Endothelial cell of umbilical vein (primary cell): ENCODE data around the gene PPP1R3F. TPM values are rescaled to one million over a fixed set of nuclear protein-coding genes. Genes with fewer than 3 reads are reported as not detected.

Source experiments
- BruUV-seq: library from RNA; stranded (reverse); fragments of 400-500 nt; replicated peaks from 2 replicates; lab custom pipeline; 2021; lab: Mats Ljungman, UMichigan
- CTCF ChIA-PET: fragments of 300-600, 350-600 bp; sonication (Branson Sonifier 250); formaldehyde crosslinking; loops from one replicate; lab custom pipeline; 2021; ENCODE audit warnings: antibody characterized with exemption, inconsistent platforms; lab: Charles Lee
- POLR2A ChIA-PET: fragments of 300-600, 350-600 bp; sonication (Branson Sonifier 250); formaldehyde crosslinking; loops from one replicate; lab custom pipeline; 2021; ENCODE audit warnings: antibody characterized with exemption, inconsistent platforms; lab: Charles Lee
- DNase-seq: peaks from one replicate; pipeline ENCODE4 v3.0.0-alpha.2; 2011; ENCODE audit warnings: low read depth, low spot score
- FAIRE-seq: peaks from 2 replicates; lab custom pipeline; 2011; peaks lifted over from hg19 to GRCh38; lab: Jason Lieb, UNC
- H2AFZ ChIP-seq: 2 replicates; pipeline ENCODE4 v1.6.0; 2012; ENCODE audit warnings: low read depth, low read length, control low read depth, inconsistent platforms
- H3K27ac ChIP-seq: 2 replicates; pipeline ENCODE4 v1.5.1; 2011; ENCODE audit warnings: low read depth, mild to moderate bottlenecking, control low read depth, low read length, moderate library complexity; ENCODE audit not compliant: insufficient read depth
- H3K27me3 ChIP-seq, 2 experiments: 2 replicates each; pipeline versions ENCODE4 v1.6.0 to v1.6.1; 2011; ENCODE audit warnings: low read length in 2 of 2, mixed read lengths in 1 of 2; ENCODE audit not compliant: control insufficient read depth in 2 of 2, insufficient read depth in 2 of 2
- H3K36me3 ChIP-seq, 2 experiments: 2 replicates in 1 of 2; 3 replicates in 1 of 2; pipeline ENCODE4 v1.5.1; 2011; ENCODE audit warnings: low read length in 2 of 2, mild to moderate bottlenecking in 1 of 2, moderate library complexity in 1 of 2; ENCODE audit not compliant: control insufficient read depth in 2 of 2, insufficient read depth in 2 of 2; ENCODE audit errors: extremely low read depth in 1 of 2
- H3K4me1 ChIP-seq: 3 replicates; pipeline ENCODE4 v1.5.1; 2011; ENCODE audit warnings: mild to moderate bottlenecking, low read length; ENCODE audit not compliant: control insufficient read depth, insufficient read depth; ENCODE audit errors: extremely low read depth
- H3K4me2 ChIP-seq: 2 replicates; pipeline ENCODE4 v1.6.1; 2011; ENCODE audit warnings: low read length, control low read depth, mixed read lengths; ENCODE audit not compliant: insufficient read depth
- H3K4me3 ChIP-seq, 3 experiments: fragments of 200-600 bp in 1 of 3; sonication (generic), shearing (Covaris generic) in 1 of 3; replicated peaks in 1 of 3; 2 replicates each; pipeline ENCODE4 v1.5.1; 2011 to 2016; ENCODE audit warnings: control low read depth in 3 of 3, low read length in 3 of 3, mild to moderate bottlenecking in 2 of 3, inconsistent platforms in 1 of 3, low read depth in 1 of 3, moderate library complexity in 1 of 3; ENCODE audit not compliant: insufficient read depth in 1 of 3
- H3K79me2 ChIP-seq: 2 replicates; pipeline ENCODE4 v1.6.0; 2012; ENCODE audit warnings: low read length, inconsistent platforms; ENCODE audit not compliant: control insufficient read depth, insufficient read depth
- H3K9ac ChIP-seq: replicated peaks from 2 replicates; pipeline ENCODE3; 2011; ENCODE audit warnings: low read length, control low read depth; ENCODE audit not compliant: insufficient read depth; ENCODE audit errors: extremely low read depth
- H3K9me1 ChIP-seq: replicated peaks from 3 replicates; pipeline ENCODE4 v1.6.0; 2011; ENCODE audit warnings: mild to moderate bottlenecking, low read length; ENCODE audit not compliant: control insufficient read depth, insufficient read depth; ENCODE audit errors: extremely low read depth
- H3K9me3 ChIP-seq: replicated peaks from 2 replicates; pipeline ENCODE4 v1.5.1; 2012; ENCODE audit warnings: low read length, inconsistent platforms; ENCODE audit not compliant: control insufficient read depth, insufficient read depth
- H4K20me1 ChIP-seq: replicated peaks from 2 replicates; pipeline ENCODE3; 2011; ENCODE audit warnings: mild to moderate bottlenecking, low read length; ENCODE audit not compliant: control insufficient read depth, insufficient read depth; ENCODE audit errors: extremely low read depth
- EZH2 ChIP-seq: IDR thresholded peaks from 2 replicates; pipeline ENCODE4 v1.6.1; 2012; ENCODE audit warnings: borderline replicate concordance, low read depth, mild to moderate bottlenecking, moderate library complexity, low read length, inconsistent platforms; ENCODE audit not compliant: severe bottlenecking
- FOS ChIP-seq: IDR thresholded peaks from 2 replicates; pipeline ENCODE4 v1.6.1; 2011; ENCODE audit warnings: mild to moderate bottlenecking, low read length, moderate library complexity, borderline replicate concordance; ENCODE audit not compliant: insufficient read depth
- GATA2 ChIP-seq: IDR thresholded peaks from 2 replicates; pipeline ENCODE4 v1.7.0; 2011; ENCODE audit warnings: low read depth, mild to moderate bottlenecking, moderate library complexity, mixed read lengths, low read length; ENCODE audit not compliant: insufficient read length, insufficient read depth
- JUN ChIP-seq: IDR thresholded peaks from 2 replicates; pipeline ENCODE4 v1.6.1; 2011; ENCODE audit warnings: borderline replicate concordance, low read depth; ENCODE audit not compliant: insufficient read length, insufficient read depth
- MAX ChIP-seq: IDR thresholded peaks from 2 replicates; pipeline ENCODE4 v1.6.1; 2011; ENCODE audit not compliant: insufficient read depth, insufficient read length
- MYC ChIP-seq: IDR thresholded peaks from one replicate; pipeline ENCODE4 v1.6.1; 2011; ENCODE audit warnings: mild to moderate bottlenecking, low read depth, low read length
- POLR2A ChIP-seq: IDR thresholded peaks from 2 replicates; pipeline ENCODE4 v1.6.1; 2012; ENCODE audit warnings: low read depth, mild to moderate bottlenecking, control low read depth, low read length
- POLR2AphosphoS5 ChIP-seq: IDR thresholded peaks from 2 replicates; pipeline ENCODE4 v1.6.1; 2012; ENCODE audit warnings: low read depth, mild to moderate bottlenecking, control low read depth, low read length, moderate library complexity; ENCODE audit not compliant: insufficient read depth
- dilution Hi-C: fragments of 300-500 bp; cut with MboI; formaldehyde crosslinking; loops from one replicate; pipeline ENCODE4 v1.15.0; 2019; ENCODE audit warnings: low sequenced_read_pairs; ENCODE audit not compliant: extremely low pct_ligation_motif_present
- intact Hi-C: fragments of 100-400 bp; cut with micrococcal nuclease; formaldehyde crosslinking; loops from one replicate; pipeline ENCODE4 v1.10.0; 2022
- polyA plus RNA-seq, 4 experiments: library from polyadenylated mRNA; depleted of rRNA in 3 of 4; stranded (reverse) in 3 of 4; unstranded in 1 of 4; fragments of >200 nt; gene quantifications; 2 replicates each; pipeline versions ENCODE4 v1.2.1 to v1.2.3, GENCODE V29; 2011 to 2012; ENCODE audit warnings: missing spikeins in 1 of 4
- total RNA-seq: library from RNA; stranded (reverse); gene quantifications from 2 replicates; pipeline ENCODE4 v1.2.3, GENCODE V29; 2021
- TF ChIP-seq, protein P1 (sequence below), 2 donors: IDR thresholded peaks; 1 replicate in 1 of 2; 2 replicates in 1 of 2; pipeline ENCODE4 v1.5.1; 2011; ENCODE audit warnings: low read length in 2 of 2, mild to moderate bottlenecking in 2 of 2, moderate library complexity in 2 of 2, control low read depth in 1 of 2, inconsistent platforms in 1 of 2, low read depth in 1 of 2; ENCODE audit not compliant: insufficient read depth in 1 of 2; ENCODE audit errors: extremely low read depth in 1 of 2

The PPP1R3F gene
- total and polyA plus RNA-seq, 2 donors (not counting 3 experiments of a cell fraction or from before 2014, with no cell fraction given): 1.5 to 2.5 TPM

DNA sequence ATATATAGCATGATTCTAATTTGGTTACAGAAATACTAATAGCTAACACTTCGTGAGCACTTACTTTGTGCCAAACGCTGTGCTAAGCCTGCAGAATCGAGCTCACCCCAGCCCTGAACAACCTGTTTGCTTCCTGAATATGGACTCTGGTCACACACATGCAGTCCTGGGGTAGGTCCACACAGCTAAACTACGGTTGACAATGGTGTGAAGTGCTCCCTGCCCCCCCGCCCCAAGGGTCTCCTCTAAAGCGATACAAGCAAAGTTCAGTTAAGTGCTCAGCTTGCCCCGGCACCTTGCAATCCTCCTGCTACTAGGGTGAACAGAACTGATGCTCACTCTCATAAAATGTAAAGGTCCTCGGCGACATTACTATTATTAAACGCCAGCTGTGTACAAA lies 6.0 kb upstream of the PPP1R3F start:
- no peak for FAIRE-seq

More for the DNA sequence above, 6.0 kb upstream of the PPP1R3F start:
- POLR2A ChIA-PET: no interaction called here
- H4K20me1 ChIP-seq: no peaks in the 10 kb centered on the region
- CTCF ChIA-PET: interaction anchor here (1.0 kb wide), 1 partner anchor 71 kb away, joined by 3 read pairs; no protein-coding TSS in a partner anchor
- no peaks in the 10 kb centered on the region for H3K79me2 ChIP-seq
- no peaks in the 10 kb centered on the region for H3K4me1 ChIP-seq
- DNase-seq: no peak
- H3K4me2 ChIP-seq: no peak overlapping the region
- H3K9me3 ChIP-seq: no peaks in the 10 kb centered on the region
- dilution Hi-C loops (no loop called here), intact Hi-C loops (loop anchor here (10.0 kb wide), 1 partner anchor 369 kb away; the partner anchor contains the start of genes PQBP1 and TIMM17B)
- TF ChIP-seq FOS (no peak), POLR2A (no peak), GATA2 (no peak), POLR2AphosphoS5 (no peak), MAX (no peak), MYC (no peak), EZH2 (no peak), JUN (no peak)
- TF ChIP-seq, protein P1, sequence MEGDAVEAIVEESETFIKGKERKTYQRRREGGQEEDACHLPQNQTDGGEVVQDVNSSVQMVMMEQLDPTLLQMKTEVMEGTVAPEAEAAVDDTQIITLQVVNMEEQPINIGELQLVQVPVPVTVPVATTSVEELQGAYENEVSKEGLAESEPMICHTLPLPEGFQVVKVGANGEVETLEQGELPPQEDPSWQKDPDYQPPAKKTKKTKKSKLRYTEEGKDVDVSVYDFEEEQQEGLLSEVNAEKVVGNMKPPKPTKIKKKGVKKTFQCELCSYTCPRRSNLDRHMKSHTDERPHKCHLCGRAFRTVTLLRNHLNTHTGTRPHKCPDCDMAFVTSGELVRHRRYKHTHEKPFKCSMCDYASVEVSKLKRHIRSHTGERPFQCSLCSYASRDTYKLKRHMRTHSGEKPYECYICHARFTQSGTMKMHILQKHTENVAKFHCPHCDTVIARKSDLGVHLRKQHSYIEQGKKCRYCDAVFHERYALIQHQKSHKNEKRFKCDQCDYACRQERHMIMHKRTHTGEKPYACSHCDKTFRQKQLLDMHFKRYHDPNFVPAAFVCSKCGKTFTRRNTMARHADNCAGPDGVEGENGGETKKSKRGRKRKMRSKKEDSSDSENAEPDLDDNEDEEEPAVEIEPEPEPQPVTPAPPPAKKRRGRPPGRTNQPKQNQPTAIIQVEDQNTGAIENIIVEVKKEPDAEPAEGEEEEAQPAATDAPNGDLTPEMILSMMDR (IDR thresholded peaks at IDR 0.05; ENCODE audit: extremely low read depth in 1 of 2, insufficient read depth in 1 of 2, low read depth in 1 of 2, low read length in 2 of 2): no peak
- H3K27ac ChIP-seq: no peak overlapping the region
- H3K27me3 ChIP-seq: no peaks in the 10 kb centered on the region
- H3K36me3 ChIP-seq: no peaks in the 10 kb centered on the region
- no TSS peak for BruUV-seq
- no peak overlapping the region for H3K4me3 ChIP-seq
- H2AFZ ChIP-seq: no peak overlapping the region
- no peak overlapping the region for H3K9ac ChIP-seq
- H3K9me1 ChIP-seq: no peaks in the 10 kb centered on the region
